Measurements from ENCODE around the gene APBA3.

- no peak for TF ChIP-seq POLR2A (IDR thresholded peaks at IDR 0.05)
- no peak for TF ChIP-seq CTCF (IDR thresholded peaks at IDR 0.05)
Observed at GRCh38 chr19:3778899-3779723, 17.6 kb upstream of the APBA3 start.

Measured in adrenal gland (tissue), 5 donors.